Activated B cell treated with CpG ODN at 0.5 μM for 24 hours (primary cell): ENCODE data around the gene C1QC. TPM values are rescaled to one million over a fixed set of nuclear protein-coding genes. Genes with fewer than 3 reads are reported as not detected.
"Not testable (repeated sequence)": the region's sequence is repeated elsewhere in the genome, so short reads cannot be mapped to it uniquely, and the experiment has no call there.

ENCODE experiments used
- ATAC-seq: fragments of 200-7000 bp; cut with Tn5 transposase; one replicate; pipeline ENCODE4 v1.10.0; 2021; ENCODE audit warnings: low read depth, mild to moderate bottlenecking, moderate library complexity
- CTCF ChIA-PET: fragments of 350-600 bp; sonication (Branson Sonifier 250); formaldehyde crosslinking; loops from one replicate; lab custom pipeline; 2021; ENCODE audit warnings: antibody characterized with exemption; lab: Charles Lee
- POLR2A ChIA-PET: fragments of 350-600 bp; sonication (Branson Sonifier 250); formaldehyde crosslinking; loops from one replicate; lab custom pipeline; 2021; ENCODE audit warnings: antibody characterized with exemption; lab: Charles Lee
- DNase-seq: peaks from one replicate; pipeline ENCODE4 v3.0.0; 2022
- H3K27ac Mint-ChIP-seq: one replicate; pipeline ENCODE4 v1.8.0; 2020; ENCODE audit warnings: mixed read lengths
- H3K27me3 Mint-ChIP-seq: one replicate; pipeline ENCODE4 v1.8.0; 2021; ENCODE audit warnings: mixed read lengths
- H3K36me3 Mint-ChIP-seq: one replicate; pipeline ENCODE4 v1.8.0; 2021; ENCODE audit warnings: low read depth, mixed read lengths
- H3K4me1 Mint-ChIP-seq: one replicate; pipeline ENCODE4 v1.8.0; 2021; ENCODE audit warnings: mixed read lengths
- H3K4me3 Mint-ChIP-seq: one replicate; pipeline ENCODE4 v1.8.0; 2020; ENCODE audit warnings: mild to moderate bottlenecking, mixed read lengths
- H3K9me3 Mint-ChIP-seq: one replicate; pipeline ENCODE4 v1.8.0; 2020; ENCODE audit warnings: mixed read lengths
- intact Hi-C: fragments of 100-400 bp; cut with micrococcal nuclease; formaldehyde crosslinking; loops from one replicate; pipeline ENCODE4 v1.15.1; 2024
- total RNA-seq: library from RNA; stranded (reverse); gene quantifications from 2 replicates; pipeline ENCODE4 v1.2.3, GENCODE V29; 2022
- TF ChIP-seq, protein P1 (sequence below): fragments of 200-600 bp; IDR thresholded peaks from one replicate; pipeline ENCODE4 v1.8.0; 2022; ENCODE audit warnings: antibody characterized with exemption, mild to moderate bottlenecking

C1QC gene
- total RNA-seq, 1 donor from 2014 or later, result not detected

DNA sequence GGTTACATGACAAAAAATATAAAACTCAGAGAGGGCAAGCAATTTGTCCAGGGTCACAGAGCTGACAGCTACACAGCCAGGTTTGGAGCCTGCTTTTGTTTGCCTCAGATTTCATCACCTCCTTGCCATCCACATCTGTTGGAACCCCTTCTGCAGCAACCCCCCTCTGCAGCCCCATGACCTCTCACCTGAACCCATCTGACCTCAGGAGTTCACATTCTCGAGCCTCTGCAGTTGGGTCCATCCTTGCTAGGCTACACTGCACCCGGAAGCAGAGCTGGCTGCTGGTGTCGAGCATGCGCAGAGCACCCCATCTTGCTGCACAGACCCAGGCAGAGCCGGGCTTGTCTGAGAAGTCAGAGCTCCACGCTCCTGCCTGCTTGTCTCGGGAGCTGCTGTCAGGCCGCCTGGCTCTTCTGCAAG, 19.6 kb downstream of the C1QC start:
- no peak for DNase-seq
- ChIA-PET CTCF (no interaction called here), POLR2A (no interaction called here)
- no peak for ATAC-seq
- H3K27ac Mint-ChIP-seq, result no peak overlapping the region
- no peaks in the 10 kb centered on the region for H3K4me1 Mint-ChIP-seq
- no peaks in the 10 kb centered on the region for H3K9me3 Mint-ChIP-seq
- H3K27me3 Mint-ChIP-seq, result peaks cover 15% of the 10 kb centered on the region
- TF ChIP-seq, protein P1, sequence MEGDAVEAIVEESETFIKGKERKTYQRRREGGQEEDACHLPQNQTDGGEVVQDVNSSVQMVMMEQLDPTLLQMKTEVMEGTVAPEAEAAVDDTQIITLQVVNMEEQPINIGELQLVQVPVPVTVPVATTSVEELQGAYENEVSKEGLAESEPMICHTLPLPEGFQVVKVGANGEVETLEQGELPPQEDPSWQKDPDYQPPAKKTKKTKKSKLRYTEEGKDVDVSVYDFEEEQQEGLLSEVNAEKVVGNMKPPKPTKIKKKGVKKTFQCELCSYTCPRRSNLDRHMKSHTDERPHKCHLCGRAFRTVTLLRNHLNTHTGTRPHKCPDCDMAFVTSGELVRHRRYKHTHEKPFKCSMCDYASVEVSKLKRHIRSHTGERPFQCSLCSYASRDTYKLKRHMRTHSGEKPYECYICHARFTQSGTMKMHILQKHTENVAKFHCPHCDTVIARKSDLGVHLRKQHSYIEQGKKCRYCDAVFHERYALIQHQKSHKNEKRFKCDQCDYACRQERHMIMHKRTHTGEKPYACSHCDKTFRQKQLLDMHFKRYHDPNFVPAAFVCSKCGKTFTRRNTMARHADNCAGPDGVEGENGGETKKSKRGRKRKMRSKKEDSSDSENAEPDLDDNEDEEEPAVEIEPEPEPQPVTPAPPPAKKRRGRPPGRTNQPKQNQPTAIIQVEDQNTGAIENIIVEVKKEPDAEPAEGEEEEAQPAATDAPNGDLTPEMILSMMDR, result no peak
- intact Hi-C loops, result no loop called here
- no peaks in the 10 kb centered on the region for H3K36me3 Mint-ChIP-seq
- H3K4me3 Mint-ChIP-seq, result no peak overlapping the region

DNA sequence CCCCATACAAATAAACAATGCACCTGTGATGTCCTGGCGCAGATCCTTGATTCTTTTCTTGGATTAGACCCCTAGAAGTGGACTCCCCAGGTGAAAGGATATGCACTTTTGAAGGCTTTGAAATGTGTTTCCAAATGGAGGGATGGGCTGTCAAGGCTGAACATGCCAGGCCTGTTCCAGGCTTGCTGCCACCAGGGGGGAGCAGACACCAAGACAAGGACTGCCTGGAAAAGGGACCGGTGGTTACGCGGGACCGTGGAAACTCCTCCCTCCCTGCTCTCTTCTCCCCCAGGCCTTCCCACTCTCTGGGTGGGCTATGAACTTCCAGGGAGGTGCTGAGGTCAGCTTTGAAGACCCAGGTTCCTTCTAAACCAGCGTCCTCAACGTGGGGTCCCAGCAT, 22.3 kb downstream of the C1QC start:
- H3K27ac Mint-ChIP-seq, result no peak overlapping the region
- ChIA-PET POLR2A (no interaction called here), CTCF (no interaction called here)
- H3K4me1 Mint-ChIP-seq, result no peaks in the 10 kb centered on the region
- H3K36me3 Mint-ChIP-seq, result no peaks in the 10 kb centered on the region
- intact Hi-C loops, result no loop called here
- TF ChIP-seq, protein P1, result no peak
- no peaks in the 10 kb centered on the region for H3K9me3 Mint-ChIP-seq
- no peak for ATAC-seq
- peaks cover 11% of the 10 kb centered on the region for H3K27me3 Mint-ChIP-seq
- no peak for DNase-seq
- no peak overlapping the region for H3K4me3 Mint-ChIP-seq

DNA sequence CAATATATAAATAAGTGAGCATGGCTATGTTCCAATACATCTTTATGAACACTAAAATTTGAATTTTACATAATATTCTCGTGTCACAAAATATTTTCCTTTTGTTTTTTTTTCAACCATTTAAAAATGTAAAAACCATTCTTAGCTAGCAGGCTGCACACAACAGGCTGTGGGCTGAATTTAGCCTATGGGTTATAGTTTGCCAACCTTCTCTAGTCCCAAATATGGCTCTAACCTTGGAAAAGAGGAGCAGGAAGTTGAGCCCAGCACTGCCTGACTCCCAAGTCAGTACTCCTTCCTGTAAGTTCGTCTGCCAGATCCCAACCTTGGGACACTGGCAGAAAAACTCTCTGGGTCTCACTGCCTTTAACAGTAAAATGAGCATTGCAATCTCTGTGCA, 23.0 kb downstream of the C1QC start:
- no peak for ATAC-seq
- H3K9me3 Mint-ChIP-seq, result no peaks in the 10 kb centered on the region
- TF ChIP-seq, protein P1, result no peak
- DNase-seq, result no peak
- CTCF ChIA-PET, result no interaction called here
- POLR2A ChIA-PET, result no interaction called here
- H3K4me3 Mint-ChIP-seq, result no peak overlapping the region
- H3K36me3 Mint-ChIP-seq, result no peaks in the 10 kb centered on the region
- intact Hi-C loops, result no loop called here
- H3K27ac Mint-ChIP-seq, result no peak overlapping the region
- no peaks in the 10 kb centered on the region for H3K4me1 Mint-ChIP-seq
- H3K27me3 Mint-ChIP-seq, result peaks cover 16% of the 10 kb centered on the region

DNA sequence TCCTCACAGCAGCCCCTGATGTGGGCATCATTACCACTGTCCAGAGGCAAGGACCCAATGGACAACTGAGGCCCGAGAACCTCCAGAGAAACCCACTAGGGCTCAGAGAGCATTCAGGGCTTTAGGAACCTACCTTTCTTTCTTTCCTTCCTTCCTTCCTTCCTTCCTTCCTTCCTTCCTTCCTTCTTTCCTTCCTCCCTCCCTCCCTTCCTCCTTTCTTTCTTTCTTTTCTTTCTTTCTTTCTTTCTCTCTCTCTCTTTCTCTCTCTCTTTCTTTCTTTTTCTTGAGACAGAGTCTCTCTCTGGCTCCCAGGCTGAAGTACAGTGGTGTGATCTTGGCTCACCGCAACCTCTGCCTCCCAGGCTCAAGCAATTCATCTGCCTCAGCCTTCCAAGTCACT, 25.4 kb downstream of the C1QC start:
- H3K9me3 Mint-ChIP-seq, POLR2A ChIA-PET, DNase-seq, intact Hi-C loops, H3K4me1 Mint-ChIP-seq, H3K4me3 Mint-ChIP-seq, CTCF ChIA-PET, ATAC-seq, H3K27ac Mint-ChIP-seq, H3K36me3 Mint-ChIP-seq: not testable (repeated sequence)
- peaks cover 23% of the 10 kb centered on the region for H3K27me3 Mint-ChIP-seq

DNA sequence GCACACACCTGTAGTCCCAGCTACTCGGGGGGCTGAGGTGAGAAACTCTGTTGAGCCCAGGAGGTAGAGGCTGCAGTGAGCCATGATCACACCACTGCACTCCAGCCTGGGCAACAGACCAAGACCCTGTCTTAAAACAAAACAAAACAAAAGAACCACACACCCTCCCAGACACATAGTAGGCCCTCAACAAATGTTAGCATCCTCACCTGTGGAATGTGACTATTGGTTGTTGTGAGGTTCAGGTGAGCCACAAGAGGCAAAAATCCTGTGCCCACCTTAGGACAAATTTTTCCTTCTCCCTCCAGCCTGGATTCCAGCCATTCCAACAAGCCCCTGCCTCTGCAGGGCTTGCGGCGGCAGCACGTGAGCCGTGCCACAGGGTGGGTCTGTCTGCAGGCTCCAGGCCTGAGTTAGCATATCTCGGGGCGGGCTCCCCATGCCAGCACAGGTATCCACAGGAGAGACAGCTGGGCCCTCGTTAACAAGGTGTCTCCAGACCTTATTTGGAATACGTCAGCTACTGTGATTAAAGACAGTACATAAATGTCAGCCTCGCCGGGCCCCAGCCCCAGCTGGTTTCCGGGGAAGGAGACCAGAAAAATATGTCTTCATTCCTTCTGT, 27.0 kb downstream of the C1QC start:
- peaks cover 32% of the 10 kb centered on the region for H3K27me3 Mint-ChIP-seq

More for the DNA sequence above, 27.0 kb downstream of the C1QC start:
- H3K4me3 Mint-ChIP-seq, result no peak overlapping the region
- CTCF ChIA-PET, result no interaction called here
- POLR2A ChIA-PET, result no interaction called here
- no peaks in the 10 kb centered on the region for H3K4me1 Mint-ChIP-seq
- intact Hi-C loops, result no loop called here
- TF ChIP-seq, protein P1, result no peak
- ATAC-seq (no peak), DNase-seq (no peak)
- H3K36me3 Mint-ChIP-seq, result no peaks in the 10 kb centered on the region
- H3K27ac Mint-ChIP-seq, result no peak overlapping the region
- H3K9me3 Mint-ChIP-seq, result no peaks in the 10 kb centered on the region
